Prostate gland (tissue), 2 donors: Measurements from ENCODE around the gene SIDT1.

Source experiments
- CTCF ChIP-seq, 4 experiments: fragments of 200-600 bp in 2 of 4; fragments of 450-650 bp in 2 of 4; sonication (generic) in 2 of 4; IDR thresholded peaks; 1 replicate in 3 of 4; 2 replicates in 1 of 4; pipeline ENCODE4 v1.5.1; 2016 to 2019; ENCODE audit warnings: antibody characterized with exemption in 4 of 4, mild to moderate bottlenecking in 2 of 4, moderate library complexity in 2 of 4
- POLR2AphosphoS5 ChIP-seq: sonication (generic); formaldehyde crosslinking; IDR thresholded peaks from one replicate; pipeline ENCODE4 v1.6.1; 2017; ENCODE audit warnings: antibody characterized with exemption

- TF ChIP-seq CTCF (IDR thresholded peaks at IDR 0.05) (no peak), POLR2AphosphoS5 (no peak)
These were observed 141.2 kb downstream of the SIDT1 start for GRCh38 chr3:113673593-113673992.
